ENCODE measurements around the gene PLA2G7.
"Not testable (repeated sequence)": the region's sequence is repeated elsewhere in the genome, so short reads cannot be mapped to it uniquely, and the experiment has no call there.

Gene PLA2G7

GRCh38 chr6:46758960-46759753 is 24.0 kb upstream of the PLA2G7 start:
- no peak for DNase-seq
- TF ChIP-seq POLR2A (IDR thresholded peaks at IDR 0.05; ENCODE audit: low read length) (no peak), GATA1 (IDR thresholded peaks at IDR 0.05; ENCODE audit: low read depth, low read length) (no peak)

- no peak for DNase-seq
Measured at GRCh38 chr6:46757214-46757596, 22.0 kb upstream of the PLA2G7 start.

GRCh38 chr6:46756469-46757213 is 21.5 kb upstream of the PLA2G7 start:
- DNase-seq: no peak
- TF ChIP-seq GATA1 (IDR thresholded peaks at IDR 0.05; ENCODE audit: low read depth, low read length) (no peak), POLR2A (IDR thresholded peaks at IDR 0.05; ENCODE audit: low read length) (no peak)

More at GRCh38 chr6:46757214-46757596, 22.0 kb upstream of the PLA2G7 start:
- TF ChIP-seq POLR2A (IDR thresholded peaks at IDR 0.05; ENCODE audit: low read length): no peak
- TF ChIP-seq GATA1 (IDR thresholded peaks at IDR 0.05; ENCODE audit: low read depth, low read length): no peak

GRCh38 chr6:46755865-46756264 is 20.7 kb upstream of the PLA2G7 start:
- DNase-seq: no peak
- TF ChIP-seq GATA1 (IDR thresholded peaks at IDR 0.05; ENCODE audit: low read depth, low read length): no peak
- TF ChIP-seq POLR2A (IDR thresholded peaks at IDR 0.05; ENCODE audit: low read length): no peak

GRCh38 chr6:46751658-46752057 is 16.5 kb upstream of the PLA2G7 start:
- no peak for TF ChIP-seq GATA1 (IDR thresholded peaks at IDR 0.05; ENCODE audit: low read depth, low read length)
- TF ChIP-seq POLR2A (IDR thresholded peaks at IDR 0.05; ENCODE audit: low read length): no peak
- DNase-seq: no peak

GRCh38 chr6:46749731-46750130 is 14.6 kb upstream of the PLA2G7 start:
- TF ChIP-seq GATA1 (IDR thresholded peaks at IDR 0.05; ENCODE audit: low read depth, low read length): no peak
- TF ChIP-seq POLR2A (IDR thresholded peaks at IDR 0.05; ENCODE audit: low read length): no peak
- DNase-seq: no peak

- no peak for DNase-seq
- TF ChIP-seq POLR2A (IDR thresholded peaks at IDR 0.05; ENCODE audit: low read length) (no peak), GATA1 (IDR thresholded peaks at IDR 0.05; ENCODE audit: low read depth, low read length) (no peak)
Measured at GRCh38 chr6:46748940-46749503, 13.8 kb upstream of the PLA2G7 start.

- DNase-seq: no peak
- TF ChIP-seq GATA1 (IDR thresholded peaks at IDR 0.05; ENCODE audit: low read depth, low read length) (no peak), POLR2A (IDR thresholded peaks at IDR 0.05; ENCODE audit: low read length) (no peak)
Measured at GRCh38 chr6:46746696-46747095, 11.5 kb upstream of the PLA2G7 start, which contains the start of gene ANKRD66. ANKRD66 (plus strand) TSS chr6:46746933; CDS start chr6:46751949, 5,016 bp downstream.

GRCh38 chr6:46745973-46746372 is 10.8 kb upstream of the PLA2G7 start:
- no peak for TF ChIP-seq GATA1 (IDR thresholded peaks at IDR 0.05; ENCODE audit: low read depth, low read length)
- no peak for TF ChIP-seq POLR2A (IDR thresholded peaks at IDR 0.05; ENCODE audit: low read length)
- DNase-seq: no peak

GRCh38 chr6:46744159-46744725 is 9.1 kb upstream of the PLA2G7 start:
- DNase-seq: not testable (repeated sequence)

- no peak for DNase-seq
- TF ChIP-seq POLR2A (IDR thresholded peaks at IDR 0.05; ENCODE audit: low read length): no peak
- no peak for TF ChIP-seq GATA1 (IDR thresholded peaks at IDR 0.05; ENCODE audit: low read depth, low read length)
Measured at GRCh38 chr6:46743425-46744158, 8.4 kb upstream of the PLA2G7 start.

- DNase-seq: no peak
- TF ChIP-seq GATA1 (IDR thresholded peaks at IDR 0.05; ENCODE audit: low read depth, low read length) (no peak), POLR2A (IDR thresholded peaks at IDR 0.05; ENCODE audit: low read length) (no peak)
Measured at GRCh38 chr6:46741910-46742309, 6.7 kb upstream of the PLA2G7 start.

GRCh38 chr6:46741482-46741881 is 6.3 kb upstream of the PLA2G7 start:
- TF ChIP-seq POLR2A (IDR thresholded peaks at IDR 0.05; ENCODE audit: low read length) (no peak), GATA1 (IDR thresholded peaks at IDR 0.05; ENCODE audit: low read depth, low read length) (no peak)
- no peak for DNase-seq
